GM18861 (cell line): ENCODE data around the gene LTB.

ENCODE experiments used
- ATAC-seq: cut with Tn5 transposase; IDR thresholded peaks from one replicate; pipeline ENCODE4 v1.9.1; 2021; ENCODE audit not compliant: unreplicated experiment

The LTB gene

DNA sequence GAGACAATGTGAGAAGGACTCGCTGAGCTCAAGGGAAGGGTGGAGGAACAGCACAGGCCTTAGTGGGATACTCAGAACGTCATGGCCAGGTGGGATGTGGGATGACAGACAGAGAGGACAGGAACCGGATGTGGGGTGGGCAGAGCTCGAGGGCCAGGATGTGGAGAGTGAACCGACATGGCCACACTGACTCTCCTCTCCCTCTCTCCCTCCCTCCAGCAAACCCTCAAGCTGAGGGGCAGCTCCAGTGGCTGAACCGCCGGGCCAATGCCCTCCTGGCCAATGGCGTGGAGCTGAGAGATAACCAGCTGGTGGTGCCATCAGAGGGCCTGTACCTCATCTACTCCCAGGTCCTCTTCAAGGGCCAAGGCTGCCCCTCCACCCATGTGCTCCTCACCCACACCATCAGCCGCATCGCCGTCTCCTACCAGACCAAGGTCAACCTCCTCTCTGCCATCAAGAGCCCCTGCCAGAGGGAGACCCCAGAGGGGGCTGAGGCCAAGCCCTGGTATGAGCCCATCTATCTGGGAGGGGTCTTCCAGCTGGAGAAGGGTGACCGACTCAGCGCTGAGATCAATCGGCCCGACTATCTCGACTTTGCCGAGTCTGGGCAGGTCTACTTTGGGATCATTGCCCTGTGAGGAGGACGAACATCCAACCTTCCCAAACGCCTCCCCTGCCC, 5.2 kb downstream of the LTB start:
- ATAC-seq = no peak

DNA sequence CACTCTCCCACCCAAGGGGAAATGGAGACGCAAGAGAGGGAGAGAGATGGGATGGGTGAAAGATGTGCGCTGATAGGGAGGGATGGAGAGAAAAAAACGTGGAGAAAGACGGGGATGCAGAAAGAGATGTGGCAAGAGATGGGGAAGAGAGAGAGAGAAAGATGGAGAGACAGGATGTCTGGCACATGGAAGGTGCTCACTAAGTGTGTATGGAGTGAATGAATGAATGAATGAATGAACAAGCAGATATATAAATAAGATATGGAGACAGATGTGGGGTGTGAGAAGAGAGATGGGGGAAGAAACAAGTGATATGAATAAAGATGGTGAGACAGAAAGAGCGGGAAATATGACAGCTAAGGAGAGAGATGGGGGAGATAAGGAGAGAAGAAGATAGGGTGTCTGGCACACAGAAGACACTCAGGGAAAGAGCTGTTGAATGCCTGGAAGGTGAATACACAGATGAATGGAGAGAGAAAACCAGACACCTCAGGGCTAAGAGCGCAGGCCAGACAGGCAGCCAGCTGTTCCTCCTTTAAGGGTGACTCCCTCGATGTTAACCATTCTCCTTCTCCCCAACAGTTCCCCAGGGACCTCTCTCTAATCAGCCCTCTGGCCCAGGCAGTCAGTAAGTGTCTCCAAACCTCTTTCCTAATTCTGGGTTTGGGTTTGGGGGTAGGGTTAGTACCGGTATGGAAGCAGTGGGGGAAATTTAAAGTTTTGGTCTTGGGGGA, 6.1 kb downstream of the LTB start:
- ATAC-seq = no peak

DNA sequence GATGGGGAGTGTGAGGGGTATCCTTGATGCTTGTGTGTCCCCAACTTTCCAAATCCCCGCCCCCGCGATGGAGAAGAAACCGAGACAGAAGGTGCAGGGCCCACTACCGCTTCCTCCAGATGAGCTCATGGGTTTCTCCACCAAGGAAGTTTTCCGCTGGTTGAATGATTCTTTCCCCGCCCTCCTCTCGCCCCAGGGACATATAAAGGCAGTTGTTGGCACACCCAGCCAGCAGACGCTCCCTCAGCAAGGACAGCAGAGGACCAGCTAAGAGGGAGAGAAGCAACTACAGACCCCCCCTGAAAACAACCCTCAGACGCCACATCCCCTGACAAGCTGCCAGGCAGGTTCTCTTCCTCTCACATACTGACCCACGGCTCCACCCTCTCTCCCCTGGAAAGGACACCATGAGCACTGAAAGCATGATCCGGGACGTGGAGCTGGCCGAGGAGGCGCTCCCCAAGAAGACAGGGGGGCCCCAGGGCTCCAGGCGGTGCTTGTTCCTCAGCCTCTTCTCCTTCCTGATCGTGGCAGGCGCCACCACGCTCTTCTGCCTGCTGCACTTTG, 6.8 kb downstream of the LTB start, which contains the start of gene TNF:
TNF (plus strand) TSS at position 231 of the 567 bp plus-strand sequence; CDS start at position 408, 177 bp downstream.
- no peak for ATAC-seq

DNA sequence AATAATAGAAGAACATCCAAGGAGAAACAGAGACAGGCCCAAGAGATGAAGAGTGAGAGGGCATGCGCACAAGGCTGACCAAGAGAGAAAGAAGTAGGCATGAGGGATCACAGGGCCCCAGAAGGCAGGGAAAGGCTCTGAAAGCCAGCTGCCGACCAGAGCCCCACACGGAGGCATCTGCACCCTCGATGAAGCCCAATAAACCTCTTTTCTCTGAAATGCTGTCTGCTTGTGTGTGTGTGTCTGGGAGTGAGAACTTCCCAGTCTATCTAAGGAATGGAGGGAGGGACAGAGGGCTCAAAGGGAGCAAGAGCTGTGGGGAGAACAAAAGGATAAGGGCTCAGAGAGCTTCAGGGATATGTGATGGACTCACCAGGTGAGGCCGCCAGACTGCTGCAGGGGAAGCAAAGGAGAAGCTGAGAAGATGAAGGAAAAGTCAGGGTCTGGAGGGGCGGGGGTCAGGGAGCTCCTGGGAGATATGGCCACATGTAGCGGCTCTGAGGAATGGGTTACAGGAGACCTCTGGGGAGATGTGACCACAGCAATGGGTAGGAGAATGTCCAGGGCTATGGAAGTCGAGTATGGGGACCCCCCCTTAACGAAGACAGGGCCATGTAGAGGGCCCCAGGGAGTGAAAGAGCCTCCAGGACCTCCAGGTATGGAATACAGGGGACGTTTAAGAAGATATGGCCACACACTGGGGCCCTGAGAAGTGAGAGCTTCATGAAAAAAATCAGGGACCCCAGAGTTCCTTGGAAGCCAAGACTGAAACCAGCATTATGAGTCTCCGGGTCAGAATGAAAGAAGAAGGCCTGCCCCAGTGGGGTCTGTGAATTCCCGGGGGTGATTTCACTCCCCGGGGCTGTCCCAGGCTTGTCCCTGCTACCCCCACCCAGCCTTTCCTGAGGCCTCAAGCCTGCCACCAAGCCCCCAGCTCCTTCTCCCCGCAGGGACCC, 7.8 kb downstream of the LTB start:
- ATAC-seq = no peak

DNA sequence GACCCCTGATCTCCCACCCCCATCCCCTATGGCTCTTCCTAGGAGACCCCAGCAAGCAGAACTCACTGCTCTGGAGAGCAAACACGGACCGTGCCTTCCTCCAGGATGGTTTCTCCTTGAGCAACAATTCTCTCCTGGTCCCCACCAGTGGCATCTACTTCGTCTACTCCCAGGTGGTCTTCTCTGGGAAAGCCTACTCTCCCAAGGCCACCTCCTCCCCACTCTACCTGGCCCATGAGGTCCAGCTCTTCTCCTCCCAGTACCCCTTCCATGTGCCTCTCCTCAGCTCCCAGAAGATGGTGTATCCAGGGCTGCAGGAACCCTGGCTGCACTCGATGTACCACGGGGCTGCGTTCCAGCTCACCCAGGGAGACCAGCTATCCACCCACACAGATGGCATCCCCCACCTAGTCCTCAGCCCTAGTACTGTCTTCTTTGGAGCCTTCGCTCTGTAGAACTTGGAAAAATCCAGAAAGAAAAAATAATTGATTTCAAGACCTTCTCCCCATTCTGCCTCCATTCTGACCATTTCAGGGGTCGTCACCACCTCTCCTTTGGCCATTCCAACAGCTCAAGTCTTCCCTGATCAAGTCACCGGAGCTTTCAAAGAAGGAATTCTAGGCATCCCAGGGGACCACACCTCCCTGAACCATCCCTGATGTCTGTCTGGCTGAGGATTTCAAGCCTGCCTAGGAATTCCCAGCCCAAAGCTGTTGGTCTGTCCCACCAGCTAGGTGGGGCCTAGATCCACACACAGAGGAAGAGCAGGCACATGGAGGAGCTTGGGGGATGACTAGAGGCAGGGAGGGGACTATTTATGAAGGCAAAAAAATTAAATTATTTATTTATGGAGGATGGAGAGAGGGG, 8.8 kb downstream of the LTB start:
- ATAC-seq = no peak

DNA sequence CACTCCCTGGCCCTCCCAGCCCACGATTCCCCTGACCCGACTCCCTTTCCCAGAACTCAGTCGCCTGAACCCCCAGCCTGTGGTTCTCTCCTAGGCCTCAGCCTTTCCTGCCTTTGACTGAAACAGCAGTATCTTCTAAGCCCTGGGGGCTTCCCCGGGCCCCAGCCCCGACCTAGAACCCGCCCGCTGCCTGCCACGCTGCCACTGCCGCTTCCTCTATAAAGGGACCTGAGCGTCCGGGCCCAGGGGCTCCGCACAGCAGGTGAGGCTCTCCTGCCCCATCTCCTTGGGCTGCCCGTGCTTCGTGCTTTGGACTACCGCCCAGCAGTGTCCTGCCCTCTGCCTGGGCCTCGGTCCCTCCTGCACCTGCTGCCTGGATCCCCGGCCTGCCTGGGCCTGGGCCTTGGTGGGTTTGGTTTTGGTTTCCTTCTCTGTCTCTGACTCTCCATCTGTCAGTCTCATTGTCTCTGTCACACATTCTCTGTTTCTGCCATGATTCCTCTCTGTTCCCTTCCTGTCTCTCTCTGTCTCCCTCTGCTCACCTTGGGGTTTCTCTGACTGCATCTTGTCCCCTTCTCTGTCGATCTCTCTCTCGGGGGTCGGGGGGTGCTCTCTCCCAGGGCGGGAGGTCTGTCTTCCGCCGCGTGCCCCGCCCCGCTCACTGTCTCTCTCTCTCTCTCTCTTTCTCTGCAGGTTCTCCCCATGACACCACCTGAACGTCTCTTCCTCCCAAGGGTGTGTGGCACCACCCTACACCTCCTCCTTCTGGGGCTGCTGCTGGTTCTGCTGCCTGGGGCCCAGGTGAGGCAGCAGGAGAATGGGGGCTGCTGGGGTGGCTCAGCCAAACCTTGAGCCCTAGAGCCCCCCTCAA, 9.9 kb downstream of the LTB start, which contains the start of gene LTA:
LTA (plus strand) TSS at position 249 of the 871 bp plus-strand sequence; CDS start at position 703, 454 bp downstream.
- ATAC-seq = no peak

DNA sequence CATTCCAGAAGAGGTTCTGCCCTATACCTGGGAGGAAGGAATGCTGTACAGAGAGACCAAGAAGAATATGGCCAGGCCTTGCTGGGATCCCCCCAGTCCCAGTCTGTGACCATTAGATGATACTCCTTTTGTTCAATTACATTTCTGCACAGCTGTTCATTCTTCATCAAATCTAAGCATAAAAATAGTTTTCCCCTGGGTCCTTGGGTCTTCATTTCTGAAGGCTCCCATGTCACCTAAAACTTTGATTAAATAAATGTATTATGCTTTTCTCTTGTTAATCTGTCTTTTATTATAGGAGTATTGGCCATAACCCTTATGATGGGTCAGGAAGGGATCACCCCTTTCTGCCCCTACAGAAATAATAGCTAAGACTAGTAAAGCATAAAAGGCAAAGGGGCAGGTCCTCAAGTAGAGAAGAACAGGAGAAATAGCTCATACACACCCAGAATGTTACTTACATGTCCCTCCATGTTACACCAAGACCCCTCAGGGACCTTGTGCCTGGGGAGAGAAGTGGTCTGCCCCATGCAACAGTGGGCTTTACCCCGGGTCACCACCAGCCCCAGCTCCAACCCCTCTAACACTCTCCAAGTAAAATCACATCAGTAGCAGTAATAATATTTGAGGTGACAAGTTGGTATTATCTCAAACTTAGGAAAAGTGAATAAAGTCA, 12.2 kb downstream of the LTB start:
- ATAC-seq = no peak

DNA sequence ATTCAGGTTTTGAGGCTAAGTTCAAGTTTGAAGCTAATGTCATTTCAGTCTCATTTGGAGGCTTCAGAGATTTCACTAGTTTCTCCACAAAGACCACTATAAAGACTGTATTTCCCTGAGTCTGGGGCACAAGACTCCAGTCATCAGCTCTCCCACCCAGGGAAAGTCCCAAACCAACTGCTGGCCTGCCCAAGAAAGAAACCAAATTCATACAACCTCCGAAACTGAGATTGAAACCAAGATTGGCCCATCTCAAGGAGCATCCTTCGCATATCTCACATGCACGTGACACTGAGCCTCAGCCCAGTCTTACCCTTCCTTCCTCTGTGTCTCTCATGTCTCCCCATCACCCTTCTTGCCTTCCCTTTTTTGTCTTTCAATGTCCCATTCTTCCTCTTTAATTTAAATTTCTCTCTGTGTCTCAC, 13.7 kb downstream of the LTB start:
- peak; percentile 62 for ATAC-seq

DNA sequence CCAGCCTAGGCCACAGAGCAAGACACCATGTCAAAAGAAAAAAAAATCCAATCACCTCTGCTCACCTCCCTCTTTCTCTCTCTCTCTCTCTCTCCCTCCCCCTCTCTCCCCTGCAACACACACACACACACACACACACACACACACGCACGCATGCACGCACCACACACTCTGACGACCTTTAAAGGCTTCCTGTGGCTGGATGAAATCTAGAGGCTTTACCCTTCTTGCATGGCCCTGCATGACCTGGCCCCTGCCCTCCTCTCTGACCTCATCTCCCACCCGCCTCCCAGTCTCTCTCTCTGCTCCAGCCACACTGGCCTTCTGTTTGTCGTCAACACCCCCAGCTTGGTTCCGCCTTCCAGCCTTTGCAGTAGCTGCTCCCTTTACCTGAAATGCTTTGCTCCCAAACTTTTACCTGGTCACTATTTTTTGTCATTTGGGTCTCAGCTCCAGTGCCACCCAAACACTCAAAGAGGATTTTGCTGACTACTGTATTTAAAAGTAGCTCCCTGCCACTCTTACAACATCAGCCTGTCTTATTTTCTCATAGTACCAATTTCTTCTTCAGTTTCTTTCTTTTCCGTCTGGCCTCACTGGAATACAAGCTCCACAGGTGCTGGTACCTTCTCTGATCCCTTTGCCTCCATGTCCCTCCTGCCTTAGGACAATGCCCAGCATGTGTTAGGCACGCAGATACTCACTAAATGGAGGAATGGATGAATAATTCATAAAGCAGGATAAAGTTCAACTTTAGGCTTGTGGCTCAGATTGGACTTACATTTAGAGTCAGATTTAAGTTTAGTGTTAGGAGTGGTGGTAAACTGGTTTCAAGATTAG, 14.5 kb downstream of the LTB start:
- no peak for ATAC-seq

DNA sequence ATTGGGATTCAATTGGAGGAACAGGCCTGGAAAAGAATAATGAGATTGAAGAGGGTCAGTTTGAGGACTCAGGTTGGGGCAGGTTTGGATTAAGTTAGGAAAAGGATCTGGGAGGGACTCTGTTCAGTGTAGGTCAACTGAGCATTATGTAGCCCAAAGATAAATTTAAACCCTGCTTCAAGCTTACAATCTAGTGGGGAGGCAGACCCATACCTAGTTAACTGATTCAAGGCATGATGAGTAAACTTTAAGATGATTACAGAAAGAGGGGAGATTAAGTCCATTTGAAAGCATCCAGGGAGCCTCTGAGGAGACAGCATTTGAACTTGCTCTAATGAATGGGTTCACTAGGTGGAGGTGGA, 21.5 kb downstream of the LTB start:
- peak; percentile 0 for ATAC-seq

DNA sequence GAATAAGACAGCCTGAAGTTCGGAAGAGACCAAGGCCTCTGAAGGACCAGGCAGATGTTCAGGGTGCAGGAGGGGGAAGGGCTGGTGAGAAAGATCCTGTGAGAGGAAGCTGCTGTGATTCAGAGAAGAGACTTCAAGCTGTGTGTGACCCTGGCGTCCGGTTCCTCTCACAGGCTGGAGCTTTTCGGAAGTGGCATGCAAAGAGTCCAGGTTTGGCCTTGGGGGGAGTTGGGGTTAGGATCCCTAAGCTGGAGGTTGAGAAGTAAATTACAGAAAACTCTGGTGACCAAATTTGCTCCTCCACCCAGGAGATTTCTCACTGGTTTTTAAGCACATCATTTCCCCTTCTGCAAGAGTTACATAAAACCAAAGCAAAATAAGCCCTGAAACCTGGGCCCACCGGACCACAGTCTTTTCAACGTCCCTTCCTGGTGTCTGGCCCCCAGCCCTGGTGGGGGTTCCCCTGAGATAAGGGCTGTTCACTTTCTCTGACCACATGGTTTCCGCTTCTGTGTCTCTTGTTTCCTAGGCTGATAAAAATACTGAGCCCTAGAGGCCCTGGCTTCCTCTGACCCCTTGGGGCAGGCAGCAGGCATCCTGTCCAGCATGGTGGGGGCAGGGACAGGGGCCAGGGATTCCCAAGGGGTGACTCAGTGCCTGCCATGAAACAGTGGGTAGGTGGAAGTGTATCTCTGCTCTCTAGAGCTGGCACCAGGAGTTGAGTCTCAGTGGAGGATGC, 22.1 kb downstream of the LTB start:
- peak; percentile 63 for ATAC-seq

DNA sequence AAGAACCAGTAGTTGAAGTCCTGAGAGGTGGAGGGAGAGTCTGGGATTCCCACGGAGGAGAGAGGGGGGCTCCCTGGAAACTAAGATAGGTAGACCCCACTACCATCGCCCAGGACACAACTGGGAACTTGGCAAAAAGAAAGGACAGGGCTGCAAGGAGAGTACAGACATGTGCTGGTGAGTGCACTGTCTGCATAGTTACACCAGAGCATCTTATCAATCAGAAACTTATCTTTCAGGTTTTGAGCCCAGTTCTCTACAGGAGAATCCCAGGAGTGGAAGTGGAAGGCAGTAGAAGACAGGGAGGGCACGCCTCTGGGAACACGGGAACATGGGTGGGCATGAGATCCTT, 22.6 kb downstream of the LTB start:
- no peak for ATAC-seq

DNA sequence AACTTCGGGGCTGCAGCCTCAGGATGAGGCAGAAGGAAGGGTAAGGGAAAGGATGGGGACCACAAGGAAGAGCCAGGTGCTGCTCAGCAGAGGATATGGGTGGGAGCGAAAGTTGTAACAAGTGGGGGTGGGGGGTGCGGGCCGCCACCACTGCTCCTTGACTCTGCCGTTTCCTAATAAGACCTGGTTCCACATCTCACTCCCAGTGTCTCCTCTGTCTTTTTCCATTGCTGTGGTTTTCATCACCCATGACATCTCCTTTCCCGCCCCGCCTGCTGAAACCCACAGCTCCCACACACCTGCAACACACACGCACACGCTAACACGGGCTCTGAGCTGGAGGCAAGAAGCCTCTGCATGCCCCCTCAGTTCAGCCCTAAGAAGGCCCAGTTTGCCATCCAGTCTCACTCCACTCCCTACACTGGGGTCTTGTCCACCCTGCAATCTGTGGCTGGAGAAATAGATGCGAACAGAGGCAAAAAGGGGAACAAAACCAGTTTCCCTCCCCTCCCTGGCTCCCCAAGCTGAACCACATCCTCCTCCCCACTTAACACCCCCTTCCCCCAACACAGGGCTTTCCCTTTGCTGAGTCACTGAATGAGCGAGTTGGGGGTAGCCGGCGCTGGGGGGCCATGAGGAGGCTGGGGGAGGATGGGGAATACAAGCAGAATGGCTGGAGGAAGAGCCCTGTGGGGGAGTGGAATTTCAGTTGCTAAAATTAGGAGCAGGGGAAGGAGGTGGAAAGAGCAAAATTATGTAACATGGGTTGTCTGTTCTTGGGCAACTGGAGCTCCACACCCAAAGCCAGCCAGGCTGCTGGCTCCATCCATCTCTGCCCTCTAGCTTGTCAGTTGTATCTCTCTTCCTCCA, 23.4 kb downstream of the LTB start:
- ATAC-seq = no peak

DNA sequence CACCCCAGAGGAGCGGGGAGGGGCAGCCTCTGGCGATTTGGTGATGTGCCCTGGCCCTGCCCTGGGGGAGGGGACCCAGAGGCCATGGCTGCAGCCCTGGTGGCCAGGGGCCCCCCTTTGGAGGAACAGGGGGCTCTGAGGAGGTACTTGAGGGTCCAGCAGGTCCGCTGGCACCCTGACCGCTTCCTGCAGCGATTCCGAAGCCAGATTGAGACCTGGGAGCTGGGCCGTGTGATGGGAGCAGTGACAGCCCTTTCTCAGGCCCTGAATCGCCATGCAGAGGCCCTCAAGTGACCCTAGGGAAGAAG, 24.0 kb downstream of the LTB start:
- ATAC-seq = no peak

DNA sequence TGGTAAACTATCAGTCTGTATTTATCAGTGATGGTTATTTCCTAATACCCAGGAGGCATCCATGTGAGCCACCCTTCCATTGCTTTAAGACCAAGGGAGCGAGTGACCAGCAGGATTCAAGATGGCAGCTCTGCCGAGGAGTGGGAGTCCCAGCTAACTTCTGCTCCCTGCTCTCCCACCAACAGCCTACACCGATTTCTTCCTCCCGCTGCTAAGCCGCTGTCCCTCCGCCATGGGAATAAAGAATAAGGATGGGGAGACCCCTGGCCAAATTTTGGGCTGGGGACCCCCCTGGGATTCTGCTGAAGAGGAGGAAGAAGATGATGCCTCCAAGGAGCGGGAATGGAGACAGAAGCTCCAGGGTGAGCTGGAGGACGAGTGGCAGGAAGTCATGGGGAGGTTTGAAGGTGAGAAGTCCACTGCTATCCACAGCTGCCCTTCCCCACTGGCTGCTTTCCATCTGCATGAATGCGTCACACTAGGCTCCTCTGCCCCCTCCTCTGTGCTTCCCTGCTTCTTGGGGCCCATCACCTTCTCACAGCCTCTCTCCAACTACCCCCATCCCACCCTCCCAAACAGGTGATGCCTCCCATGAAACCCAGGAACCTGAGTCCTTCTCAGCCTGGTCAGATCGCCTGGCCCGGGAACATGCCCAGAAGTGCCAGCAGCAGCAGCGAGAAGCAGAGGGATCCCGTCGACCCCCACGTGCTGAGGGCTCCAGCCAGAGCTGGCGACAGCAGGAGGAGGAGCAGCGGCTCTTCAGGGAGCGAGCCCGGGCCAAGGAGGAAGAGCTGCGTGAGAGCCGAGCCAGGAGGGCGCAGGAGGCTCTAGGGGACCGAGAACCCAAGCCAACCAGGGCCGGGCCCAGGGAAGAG, 24.5 kb downstream of the LTB start:
- no peak for ATAC-seq
